Astrocyte (in vitro differentiated cells and primary cell): Measurements from ENCODE around the gene PIGZ. TPM values are rescaled to one million over a fixed set of nuclear protein-coding genes. Genes with fewer than 3 reads are reported as not detected.

Source experiments
- DNase-seq: peaks from one replicate; pipeline ENCODE4 v3.0.0-alpha.2; 2010; ENCODE audit warnings: low read depth
- FAIRE-seq: peaks from 2 replicates; lab custom pipeline; 2011; peaks lifted over from hg19 to GRCh38; lab: Jason Lieb, UNC
- H2AFZ ChIP-seq: 2 replicates; pipeline ENCODE4 v1.6.0; 2012; ENCODE audit warnings: low read depth, low read length, inconsistent platforms
- H3K27ac ChIP-seq: 2 replicates; pipeline ENCODE4 v1.5.1; 2011; ENCODE audit warnings: low read depth, low read length, inconsistent platforms
- H3K27me3 ChIP-seq: 2 replicates; pipeline ENCODE4 v1.6.0; 2011; ENCODE audit warnings: low read length, inconsistent platforms; ENCODE audit not compliant: insufficient read depth
- H3K36me3 ChIP-seq: 2 replicates; pipeline ENCODE4 v1.5.1; 2011; ENCODE audit warnings: low read length, inconsistent platforms; ENCODE audit not compliant: insufficient read depth
- H3K4me1 ChIP-seq: 2 replicates; pipeline ENCODE4 v1.5.1; 2011; ENCODE audit warnings: low read length, inconsistent platforms; ENCODE audit not compliant: insufficient read depth
- H3K4me2 ChIP-seq: 2 replicates; pipeline ENCODE4 v1.6.0; 2012; ENCODE audit warnings: low read length, inconsistent platforms
- H3K4me3 ChIP-seq: 2 replicates; pipeline ENCODE4 v1.5.1; 2011; ENCODE audit warnings: low read depth, mild to moderate bottlenecking, low read length, inconsistent platforms; ENCODE audit not compliant: insufficient read depth
- H3K79me2 ChIP-seq: 2 replicates; pipeline ENCODE4 v1.6.0; 2012; ENCODE audit warnings: mild to moderate bottlenecking, low read length, inconsistent platforms; ENCODE audit not compliant: insufficient read depth
- H3K9ac ChIP-seq: 2 replicates; pipeline ENCODE4 v1.6.0; 2012; ENCODE audit warnings: mild to moderate bottlenecking, low read length, inconsistent platforms
- H3K9me3 ChIP-seq: 2 replicates; pipeline ENCODE4 v1.5.1; 2012; ENCODE audit warnings: low read depth, mild to moderate bottlenecking, low read length, inconsistent platforms; ENCODE audit not compliant: insufficient read depth
- H4K20me1 ChIP-seq: 2 replicates; pipeline ENCODE4 v1.6.0; 2012; ENCODE audit warnings: low read length, inconsistent platforms; ENCODE audit not compliant: insufficient read depth
- H3K27ac Mint-ChIP-seq: one replicate; pipeline ENCODE4 v1.8.0; 2021; ENCODE audit warnings: mild to moderate bottlenecking, mixed read lengths; ENCODE audit not compliant: unreplicated experiment
- H3K27me3 Mint-ChIP-seq: one replicate; pipeline ENCODE4 v1.8.0; 2021; ENCODE audit warnings: low read depth, mixed read lengths; ENCODE audit not compliant: unreplicated experiment
- H3K36me3 Mint-ChIP-seq: one replicate; pipeline ENCODE4 v1.8.0; 2021; ENCODE audit warnings: low read depth, mixed read lengths; ENCODE audit not compliant: unreplicated experiment
- H3K4me1 Mint-ChIP-seq: one replicate; pipeline ENCODE4 v1.8.0; 2021; ENCODE audit warnings: low read depth, mixed read lengths; ENCODE audit not compliant: unreplicated experiment
- H3K4me3 Mint-ChIP-seq: one replicate; pipeline ENCODE4 v1.8.0; 2021; ENCODE audit warnings: mild to moderate bottlenecking, moderate library complexity, mixed read lengths; ENCODE audit not compliant: unreplicated experiment
- H3K9me3 Mint-ChIP-seq: one replicate; pipeline ENCODE4 v1.8.0; 2021; ENCODE audit warnings: mild to moderate bottlenecking, mixed read lengths; ENCODE audit not compliant: unreplicated experiment
- EZH2 ChIP-seq: IDR thresholded peaks from 2 replicates; pipeline ENCODE4 v1.6.1; 2012; ENCODE audit warnings: mild to moderate bottlenecking, low read length, inconsistent platforms; ENCODE audit not compliant: insufficient read depth
- total RNA-seq: library from RNA; stranded (reverse); gene quantifications from 2 replicates; pipeline ENCODE4 v1.2.1, GENCODE V29; 2021
- TF ChIP-seq, protein P1 (sequence below): IDR thresholded peaks from 2 replicates; pipeline ENCODE4 v1.5.1; 2011; ENCODE audit warnings: low read depth, mild to moderate bottlenecking, inconsistent platforms, low read length, moderate library complexity; ENCODE audit not compliant: insufficient read depth

PIGZ gene
- total RNA-seq, 1 donor from 2014 or later = 0.54 TPM

DNA sequence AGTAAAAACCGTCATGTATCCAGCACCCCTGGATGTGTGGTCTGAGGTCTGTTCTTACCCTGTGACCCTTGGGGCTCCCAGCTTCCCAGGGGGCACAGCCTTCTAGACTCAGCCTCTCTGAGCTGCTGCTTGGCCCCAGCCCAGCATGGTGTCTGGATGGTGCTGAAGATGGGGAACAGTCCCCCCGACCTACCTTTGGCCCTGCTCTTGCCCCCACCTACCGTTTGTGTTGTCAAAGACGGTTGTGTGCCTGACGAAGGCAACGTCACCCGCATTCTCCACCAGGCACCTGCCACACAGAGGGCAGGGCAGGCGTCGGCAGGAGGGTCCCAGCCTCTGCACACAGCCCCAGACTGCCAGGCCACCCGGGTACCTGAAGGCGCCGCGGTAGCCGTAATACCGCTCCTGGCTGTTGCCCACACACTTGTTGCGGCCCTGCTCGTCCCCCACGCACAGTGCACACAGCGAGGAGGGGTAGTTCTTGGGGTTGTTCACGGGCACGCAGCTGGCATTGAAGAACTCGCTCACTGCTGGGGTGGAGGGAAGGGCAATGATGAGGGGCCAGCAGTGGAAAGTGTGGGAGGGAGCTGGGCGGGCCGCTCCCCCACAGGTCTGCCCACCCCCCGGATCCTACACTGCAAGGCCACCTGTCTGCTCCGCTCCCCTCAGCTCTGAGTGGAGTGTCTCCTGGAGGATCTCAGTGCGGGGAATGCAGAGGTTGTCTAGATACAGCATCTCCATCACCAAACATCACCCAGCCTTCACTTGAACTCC, 40.0 kb upstream of the PIGZ start:
- H3K9me3 Mint-ChIP-seq = peaks cover 6% of the 10 kb centered on the region
- FAIRE-seq = no peak

DNA sequence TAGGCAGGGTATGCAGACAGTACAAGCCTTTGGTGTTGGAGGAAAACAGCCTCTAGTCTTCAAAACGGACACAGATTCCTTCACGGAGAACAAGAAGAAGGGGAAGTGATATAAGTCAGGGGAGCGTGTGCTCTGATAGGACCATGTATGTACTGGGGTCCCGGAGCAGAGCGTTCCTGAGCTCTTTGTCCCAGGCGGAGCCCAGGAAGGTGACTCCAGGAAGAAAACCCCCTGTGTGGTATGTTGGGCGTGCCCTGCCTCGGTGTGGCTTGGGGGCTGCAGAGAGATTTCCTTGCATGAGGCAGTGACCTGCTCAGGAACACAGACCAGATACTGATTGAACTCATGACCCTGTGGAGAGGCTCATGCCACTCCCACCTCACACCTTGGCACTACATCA, 39.3 kb upstream of the PIGZ start:
- Histone ChIP-seq H3K27me3 (no peaks in the 10 kb centered on the region), H3K4me1 (peaks cover 5% of the 10 kb centered on the region), H3K36me3 (no peaks in the 10 kb centered on the region), H3K4me3 (no peak overlapping the region), H2AFZ (no peak overlapping the region), H3K79me2 (no peaks in the 10 kb centered on the region), H3K4me2 (no peak overlapping the region), H3K27ac (no peak overlapping the region), H3K9me3 (no peaks in the 10 kb centered on the region), H3K9ac (no peak overlapping the region), H4K20me1 (no peaks in the 10 kb centered on the region)
- TF ChIP-seq, protein P1, sequence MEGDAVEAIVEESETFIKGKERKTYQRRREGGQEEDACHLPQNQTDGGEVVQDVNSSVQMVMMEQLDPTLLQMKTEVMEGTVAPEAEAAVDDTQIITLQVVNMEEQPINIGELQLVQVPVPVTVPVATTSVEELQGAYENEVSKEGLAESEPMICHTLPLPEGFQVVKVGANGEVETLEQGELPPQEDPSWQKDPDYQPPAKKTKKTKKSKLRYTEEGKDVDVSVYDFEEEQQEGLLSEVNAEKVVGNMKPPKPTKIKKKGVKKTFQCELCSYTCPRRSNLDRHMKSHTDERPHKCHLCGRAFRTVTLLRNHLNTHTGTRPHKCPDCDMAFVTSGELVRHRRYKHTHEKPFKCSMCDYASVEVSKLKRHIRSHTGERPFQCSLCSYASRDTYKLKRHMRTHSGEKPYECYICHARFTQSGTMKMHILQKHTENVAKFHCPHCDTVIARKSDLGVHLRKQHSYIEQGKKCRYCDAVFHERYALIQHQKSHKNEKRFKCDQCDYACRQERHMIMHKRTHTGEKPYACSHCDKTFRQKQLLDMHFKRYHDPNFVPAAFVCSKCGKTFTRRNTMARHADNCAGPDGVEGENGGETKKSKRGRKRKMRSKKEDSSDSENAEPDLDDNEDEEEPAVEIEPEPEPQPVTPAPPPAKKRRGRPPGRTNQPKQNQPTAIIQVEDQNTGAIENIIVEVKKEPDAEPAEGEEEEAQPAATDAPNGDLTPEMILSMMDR = no peak
- no peak for TF ChIP-seq EZH2
- peaks cover 6% of the 10 kb centered on the region for H3K9me3 Mint-ChIP-seq
- no peak overlapping the region for H3K4me3 Mint-ChIP-seq
- DNase-seq (no peak), FAIRE-seq (no peak)
- H3K27ac Mint-ChIP-seq = no peak overlapping the region
- peaks cover 31% of the 10 kb centered on the region for H3K27me3 Mint-ChIP-seq
- peaks cover 2% of the 10 kb centered on the region for H3K36me3 Mint-ChIP-seq
- H3K4me1 Mint-ChIP-seq = peaks cover 2% of the 10 kb centered on the region

More for the DNA sequence above, 40.0 kb upstream of the PIGZ start:
- Histone ChIP-seq H3K4me1 (peaks cover 2% of the 10 kb centered on the region), H4K20me1 (no peaks in the 10 kb centered on the region), H3K4me2 (no peak overlapping the region), H3K27ac (no peak overlapping the region), H3K4me3 (no peak overlapping the region), H3K27me3 (no peaks in the 10 kb centered on the region), H3K9ac (no peak overlapping the region), H2AFZ (no peak overlapping the region), H3K9me3 (no peaks in the 10 kb centered on the region), H3K36me3 (no peaks in the 10 kb centered on the region), H3K79me2 (no peaks in the 10 kb centered on the region)
- Mint-ChIP-seq H3K27me3 (peaks cover 37% of the 10 kb centered on the region), H3K27ac (no peak overlapping the region), H3K4me3 (no peak overlapping the region), H3K4me1 (peaks cover 2% of the 10 kb centered on the region), H3K36me3 (peaks cover 2% of the 10 kb centered on the region)
- DNase-seq = no peak
- TF ChIP-seq, protein P1 = no peak
- no peak for TF ChIP-seq EZH2
